GM18520 (cell line): ENCODE data around the gene RNASE7.
"Not testable (repeated sequence)": the region's sequence is repeated elsewhere in the genome, so short reads cannot be mapped to it uniquely, and the experiment has no call there.

Source experiments
- ATAC-seq: cut with Tn5 transposase; IDR thresholded peaks from one replicate; pipeline ENCODE4 v1.9.1; 2021; ENCODE audit not compliant: unreplicated experiment

RNASE7 gene, protein sequence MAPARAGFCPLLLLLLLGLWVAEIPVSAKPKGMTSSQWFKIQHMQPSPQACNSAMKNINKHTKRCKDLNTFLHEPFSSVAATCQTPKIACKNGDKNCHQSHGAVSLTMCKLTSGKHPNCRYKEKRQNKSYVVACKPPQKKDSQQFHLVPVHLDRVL

GRCh38 chr14:21041676-21042433 lies at the start of gene RNASE7:
RNASE7 (plus strand) TSS chr14:21042362; CDS start chr14:21042993, 631 bp downstream.
- no peak for ATAC-seq

- no peak for ATAC-seq
Observed at GRCh38 chr14:20996521-20996920, 45.6 kb upstream of the RNASE7 start.

- ATAC-seq = no peak
Observed at GRCh38 chr14:20997115-20997514, 45.0 kb upstream of the RNASE7 start.

GRCh38 chr14:20997564-20997963 lies 44.6 kb upstream of the RNASE7 start:
- no peak for ATAC-seq

GRCh38 chr14:20998139-20998538 lies 44.0 kb upstream of the RNASE7 start:
- ATAC-seq = no peak

- no peak for ATAC-seq
Observed at GRCh38 chr14:20998674-20999366, 43.3 kb upstream of the RNASE7 start, which contains the start of gene SLC39A2. SLC39A2 (plus strand) TSS chr14:20999293; CDS start chr14:20999447, 154 bp downstream.

- ATAC-seq = no peak
Observed at GRCh38 chr14:20999591-20999990, 42.6 kb upstream of the RNASE7 start.

DNA sequence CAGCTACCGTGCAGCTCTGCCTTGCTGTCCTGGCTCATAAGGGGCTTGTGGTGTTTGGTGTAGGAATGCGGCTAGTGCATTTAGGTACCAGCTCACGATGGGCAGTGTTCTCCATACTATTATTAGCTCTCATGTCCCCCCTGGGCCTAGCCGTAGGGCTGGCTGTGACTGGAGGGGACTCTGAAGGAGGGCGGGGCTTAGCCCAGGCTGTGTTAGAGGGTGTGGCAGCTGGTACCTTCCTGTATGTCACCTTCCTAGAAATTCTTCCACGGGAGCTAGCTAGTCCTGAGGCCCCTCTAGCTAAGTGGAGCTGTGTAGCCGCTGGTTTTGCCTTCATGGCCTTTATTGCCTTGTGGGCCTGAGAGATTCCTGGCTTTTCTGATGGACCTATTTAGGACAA lies 40.9 kb upstream of the RNASE7 start:
- ATAC-seq = no peak

GRCh38 chr14:21003788-21004346 lies 38.3 kb upstream of the RNASE7 start:
- no peak for ATAC-seq

GRCh38 chr14:21009721-21010120 lies 32.4 kb upstream of the RNASE7 start:
- ATAC-seq = not testable (repeated sequence)

DNA sequence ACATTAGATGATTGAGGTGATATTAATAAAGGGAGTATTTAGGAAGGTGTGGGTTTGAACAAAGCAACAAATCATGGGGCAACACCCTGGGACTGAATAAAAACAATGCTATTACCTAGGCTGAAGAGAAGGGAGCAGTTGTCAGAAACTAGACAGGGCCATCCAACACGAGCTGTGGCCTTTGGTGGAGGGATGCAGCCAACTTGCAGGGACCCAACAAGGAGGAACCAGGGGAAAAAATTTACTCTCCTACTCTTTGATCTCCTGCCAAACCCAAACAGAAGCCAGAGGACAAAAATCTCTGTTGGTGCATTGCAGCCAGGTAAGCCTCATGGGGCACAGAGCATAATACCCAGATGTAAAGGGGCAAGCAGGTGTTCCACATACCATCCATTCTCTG lies 31.0 kb upstream of the RNASE7 start:
- ATAC-seq = no peak

DNA sequence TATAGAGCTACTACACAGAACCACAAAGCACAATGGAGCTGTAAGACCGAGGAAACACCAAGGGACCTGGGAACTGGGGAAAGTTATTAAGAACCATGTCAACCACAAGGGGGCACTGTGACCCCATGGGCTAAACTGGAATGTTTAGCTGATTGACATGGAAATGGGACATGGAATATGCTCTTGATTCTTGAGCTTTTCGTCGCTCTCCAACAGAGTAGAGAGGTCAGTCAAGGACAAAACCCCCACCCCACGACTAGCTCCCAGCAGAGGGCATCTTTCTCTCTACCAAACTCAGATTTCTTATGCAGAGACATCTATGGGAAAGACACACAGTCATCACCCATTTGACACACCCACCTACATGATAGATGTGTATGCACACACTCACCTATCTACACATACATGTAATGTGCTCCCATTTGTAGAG lies 27.4 kb upstream of the RNASE7 start:
- no peak for ATAC-seq

DNA sequence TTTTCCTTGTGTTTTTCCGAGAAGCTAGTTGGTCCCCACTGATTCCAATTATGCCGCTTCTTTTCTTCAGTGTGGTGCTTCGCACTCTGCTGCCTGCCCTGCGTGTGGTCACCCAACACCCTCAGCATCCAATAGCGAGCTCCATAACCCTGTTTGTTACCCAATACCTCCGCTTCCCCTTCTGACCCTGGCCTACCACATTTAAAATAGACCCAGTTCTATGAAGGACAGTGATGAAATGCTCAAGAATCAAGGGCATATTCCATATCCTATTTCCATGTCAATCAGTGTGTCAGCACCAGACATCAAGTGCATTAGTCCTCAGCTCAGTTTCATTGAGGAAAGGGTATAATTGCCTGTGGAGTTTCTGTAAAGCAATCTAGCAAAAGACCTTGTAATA lies 26.9 kb upstream of the RNASE7 start:
- no peak for ATAC-seq

GRCh38 chr14:21016413-21017190 lies 25.6 kb upstream of the RNASE7 start:
- ATAC-seq = no peak

GRCh38 chr14:21017528-21018245 lies 24.5 kb upstream of the RNASE7 start:
- ATAC-seq = no peak

DNA sequence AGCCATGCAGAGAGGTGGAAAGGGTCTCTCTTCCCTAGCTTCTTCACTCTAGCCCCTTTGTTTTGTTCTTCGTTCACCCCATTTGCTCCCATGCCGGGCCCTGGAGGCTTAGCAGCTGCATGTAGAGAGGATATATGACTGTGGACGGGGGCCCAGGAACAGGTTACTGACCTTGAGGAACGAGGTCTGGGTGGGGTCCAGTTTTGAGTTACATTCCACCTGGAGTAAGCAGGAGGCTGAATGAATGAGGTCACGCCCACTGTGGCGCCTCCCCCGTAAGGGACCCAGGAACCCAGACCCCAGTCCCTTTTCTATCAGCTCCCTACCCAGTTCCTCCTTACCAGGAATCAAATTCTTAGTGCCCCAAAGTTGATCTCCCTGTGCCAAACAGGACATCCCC lies 23.9 kb upstream of the RNASE7 start:
- no peak for ATAC-seq

DNA sequence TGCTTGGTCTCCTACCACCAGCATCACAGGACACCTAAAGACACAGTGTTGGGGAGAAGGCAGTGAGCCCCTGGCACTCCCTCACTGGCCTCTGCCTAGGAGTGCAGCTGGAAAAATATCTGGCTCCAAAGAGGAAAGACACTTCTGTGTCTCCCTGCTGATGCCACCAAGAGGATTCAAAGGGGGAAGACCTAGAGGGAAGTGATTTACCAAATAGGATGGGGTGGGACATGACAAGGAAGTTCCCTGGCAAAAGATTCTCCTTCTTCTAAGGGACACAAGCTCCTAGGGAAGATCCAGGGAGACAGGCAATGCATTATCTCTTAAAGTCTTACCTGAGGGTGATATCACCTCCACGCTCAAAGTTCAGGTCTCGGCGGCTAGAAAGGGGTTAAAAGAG lies 23.4 kb upstream of the RNASE7 start:
- ATAC-seq = no peak

- no peak for ATAC-seq
Observed at GRCh38 chr14:21019366-21019765, 22.8 kb upstream of the RNASE7 start.

- no peak for ATAC-seq
Observed at GRCh38 chr14:21020977-21021545, 21.1 kb upstream of the RNASE7 start.

- no peak for ATAC-seq
Observed at GRCh38 chr14:21022686-21023085, 19.5 kb upstream of the RNASE7 start.
